ENCODE results near the gene NALCN. TPM values are rescaled to one million over a fixed set of nuclear protein-coding genes. Genes with fewer than 3 reads are reported as not detected.

NALCN gene
- total and polyA plus RNA-seq, 2 of the 8 experiments (the other 6 are each of a cell fraction or from before 2014, with no cell fraction given): 0.26 to 0.54 TPM

- Histone ChIP-seq H3K4me3 (ENCODE audit: extremely low read depth in 1 of 4, insufficient read depth in 2 of 4, low read depth in 3 of 4, low read length in 4 of 4) (no peak overlapping the region), H3K9ac (replicated peaks in 1 of 4; ENCODE audit: extremely low read depth in 1 of 4, low read depth in 3 of 4, low read length in 3 of 4) (no peak overlapping the region)
- TF ChIP-seq SP2 (IDR thresholded peaks at IDR 0.05; ENCODE audit: low read length) (no peak), SP4 (IDR thresholded peaks at IDR 0.05; ENCODE audit: low read length) (no peak), NANOG (IDR thresholded peaks at IDR 0.05; ENCODE audit: insufficient read depth, low read depth, low read length, poor library complexity, severe bottlenecking) (no peak), TEAD4 (IDR thresholded peaks at IDR 0.05; ENCODE audit: low read depth, low read length) (no peak), SP1 (IDR thresholded peaks at IDR 0.05; ENCODE audit: low read depth, low read length) (no peak), RNF2 (IDR thresholded peaks at IDR 0.05; ENCODE audit: borderline replicate concordance, low read depth, low read length, missing control alignments, poor library complexity, severe bottlenecking) (no peak), GTF2F1 (IDR thresholded peaks at IDR 0.05; ENCODE audit: borderline replicate concordance, low read depth, low read length) (no peak), CREB1 (IDR thresholded peaks at IDR 0.05) (no peak), TBP (IDR thresholded peaks at IDR 0.05; ENCODE audit: low read depth, low read length) (no peak), KDM1A (IDR thresholded peaks at IDR 0.05; ENCODE audit: borderline replicate concordance, low read length) (no peak), YY1 (IDR thresholded peaks at IDR 0.05; ENCODE audit: low read depth, low read length) (no peak)
- TF ChIP-seq, protein P1, sequence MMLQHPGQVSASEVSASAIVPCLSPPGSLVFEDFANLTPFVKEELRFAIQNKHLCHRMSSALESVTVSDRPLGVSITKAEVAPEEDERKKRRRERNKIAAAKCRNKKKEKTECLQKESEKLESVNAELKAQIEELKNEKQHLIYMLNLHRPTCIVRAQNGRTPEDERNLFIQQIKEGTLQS (IDR thresholded peaks at IDR 0.05; ENCODE audit: insufficient read depth, low read depth, low read length): no peak
Measured at GRCh38 chr13:101258071-101258470, 158.2 kb downstream of the NALCN start.

More at GRCh38 chr13:101258071-101258470, 158.2 kb downstream of the NALCN start:
- Histone ChIP-seq H3K4ac (replicated peaks; ENCODE audit: insufficient read length, low read depth, low read length) (no peak overlapping the region), H3K36me3 (ENCODE audit: control insufficient read depth in 2 of 4, insufficient read depth in 4 of 4, low read length in 3 of 4) (no peaks in the 10 kb centered on the region), H3K4me2 (ENCODE audit: insufficient read depth in 1 of 2, low read depth in 2 of 2, low read length in 2 of 2) (no peak overlapping the region), H3K27me3 (replicated peaks in 1 of 4; ENCODE audit: control insufficient read depth in 3 of 4, extremely low read depth in 1 of 4, insufficient read depth in 3 of 4, low read length in 3 of 4) (no peaks in the 10 kb centered on the region), H2BK12ac (ENCODE audit: low read depth, low read length) (no peak overlapping the region), H2BK15ac (ENCODE audit: low read length) (no peak overlapping the region), H2BK5ac (ENCODE audit: low read depth, low read length) (no peak overlapping the region), H3K79me2 (ENCODE audit: control insufficient read depth in 1 of 2, insufficient read depth in 2 of 2, low read length in 2 of 2) (no peaks in the 10 kb centered on the region), H3K23me2 (ENCODE audit: low read depth, low read length) (no peaks in the 10 kb centered on the region), H4K5ac (ENCODE audit: insufficient read length, low read depth, low read length) (no peak overlapping the region), H3K18ac (ENCODE audit: extremely low read depth, low read length) (no peak overlapping the region), H3K56ac (replicated peaks; ENCODE audit: insufficient read length, low read depth, low read length) (no peak overlapping the region), H2BK20ac (ENCODE audit: low read length) (no peak overlapping the region), H3K9me3 (ENCODE audit: insufficient read depth in 2 of 2, low read depth in 1 of 2, low read length in 1 of 2) (no peaks in the 10 kb centered on the region), H2AK5ac (ENCODE audit: low read depth, low read length) (no peak overlapping the region), H3K14ac (ENCODE audit: insufficient read length) (no peak overlapping the region), H3K4me1 (replicated peaks in 1 of 4; ENCODE audit: control insufficient read depth in 3 of 4, insufficient read depth in 4 of 4, low read length in 3 of 4) (no peaks in the 10 kb centered on the region), H2AFZ (ENCODE audit: low read length) (0 out of 2 replicates have a peak overlapping the region, but pooled peaks have one; percentile 34), H3K23ac (ENCODE audit: insufficient read length) (no peak overlapping the region), H4K91ac (replicated peaks; ENCODE audit: insufficient read length, low read length) (peak overlapping the region; percentile 29), H4K8ac (ENCODE audit: extremely low read depth, insufficient read depth, low read length) (no peak overlapping the region), H2BK120ac (replicated peaks; ENCODE audit: low read depth, low read length) (no peak overlapping the region), H3K27ac (ENCODE audit: low read depth, low read length) (no peak overlapping the region), H4K20me1 (replicated peaks in 1 of 2; ENCODE audit: control insufficient read depth in 1 of 2, insufficient read depth in 2 of 2, low read length in 2 of 2) (no peaks in the 10 kb centered on the region), H3K79me1 (ENCODE audit: low read depth, low read length) (no peaks in the 10 kb centered on the region)
- ChIA-PET POLR2A (ENCODE audit: partially characterized antibody) (no interaction called here), CTCF (ENCODE audit: partially characterized antibody) (no interaction called here)
- no peak for FAIRE-seq
- no peak for DNase-seq (ENCODE audit: low read depth in 1 of 2, low spot score in 2 of 2)
- 91% methylated on average over 11 of the region's 11 CpGs; no CpG with 5 or more reads in 1 of the 2 experiments for WGBS, 2 experiments (ENCODE audit: extremely low coverage in 1 of 2, insufficient coverage in 1 of 2, insufficient read length in 1 of 2, insufficient replicate concordance in 2 of 2, low coverage in 1 of 2, low lambda C conversion rate in 2 of 2, missing lambda C conversion rate in 1 of 2)

Data from H1 (cell line).